Stimulated activated naive B cell treated with anti-CD40 and anti-IgM and Interleukin-4, amounts not matched to agents 10 μg/mL and 1 μg/mL and 100 μg/mL, for 72 hours (primary cell): ENCODE data around the gene FCHSD2.

Experiments
- ATAC-seq, 2 donors: fragments of 150-1000 bp; cut with Tn5 transposase; replicated peaks; 2 replicates each; pipeline ENCODE4 v1.10.0; 2021; ENCODE audit warnings: moderate library complexity in 1 of 2
- DNase-seq: peaks from one replicate; pipeline ENCODE4 v3.0.0; 2021
- H3K27ac Mint-ChIP-seq: one replicate; pipeline ENCODE4 v1.8.0; 2022; ENCODE audit warnings: mild to moderate bottlenecking, mixed read lengths
- H3K27me3 Mint-ChIP-seq, 2 donors: one replicate each; pipeline ENCODE4 v1.8.0; 2022; ENCODE audit warnings: mixed read lengths in 2 of 2
- H3K36me3 Mint-ChIP-seq, 2 donors: one replicate each; pipeline ENCODE4 v1.8.0; 2022; ENCODE audit warnings: mixed read lengths in 2 of 2, mild to moderate bottlenecking in 1 of 2
- H3K4me1 Mint-ChIP-seq, 2 donors: one replicate each; pipeline ENCODE4 v1.8.0; 2022; ENCODE audit warnings: mixed read lengths in 2 of 2, mild to moderate bottlenecking in 1 of 2
- H3K4me3 Mint-ChIP-seq, 2 donors: one replicate each; pipeline ENCODE4 v1.8.0; 2022; ENCODE audit warnings: mild to moderate bottlenecking in 2 of 2, mixed read lengths in 2 of 2, moderate library complexity in 1 of 2
- H3K9me3 Mint-ChIP-seq, 2 donors: one replicate each; pipeline ENCODE4 v1.8.0; 2022; ENCODE audit warnings: mixed read lengths in 2 of 2, mild to moderate bottlenecking in 1 of 2

Gene FCHSD2

GRCh38 chr11:73177380-73177777 is 35.3 kb upstream of the FCHSD2 start:
- DNase-seq, result no peak
- no peaks in the 10 kb centered on the region for H3K9me3 Mint-ChIP-seq

GRCh38 chr11:73176874-73177155 is 34.7 kb upstream of the FCHSD2 start:
- H3K4me1 Mint-ChIP-seq, result peaks cover 39 to 45% of the 10 kb centered on the region in 2 donors
- H3K36me3 Mint-ChIP-seq, result peaks cover 0 to 5% of the 10 kb centered on the region in 2 donors
- no peaks in the 10 kb centered on the region for H3K9me3 Mint-ChIP-seq
- H3K27ac Mint-ChIP-seq, result peak overlapping the region; percentile 16
- ATAC-seq, result no peak
- H3K4me3 Mint-ChIP-seq, result no peak overlapping the region
- DNase-seq, result no peak
- no peaks in the 10 kb centered on the region for H3K27me3 Mint-ChIP-seq

More at GRCh38 chr11:73177380-73177777, 35.3 kb upstream of the FCHSD2 start:
- ATAC-seq, result no peak
- no peak overlapping the region for H3K4me3 Mint-ChIP-seq
- no peaks in the 10 kb centered on the region for H3K27me3 Mint-ChIP-seq
- peak overlapping the region; percentile 83 for H3K27ac Mint-ChIP-seq
- peaks cover 39 to 45% of the 10 kb centered on the region in 2 donors for H3K4me1 Mint-ChIP-seq
- H3K36me3 Mint-ChIP-seq, result peaks cover 0 to 5% of the 10 kb centered on the region in 2 donors

- Mint-ChIP-seq H3K4me1 (peaks cover 41 to 50% of the 10 kb centered on the region in 2 donors), H3K27ac (peak overlapping the region; percentile 91), H3K36me3 (peaks cover 0 to 5% of the 10 kb centered on the region in 2 donors), H3K27me3 (no peaks in the 10 kb centered on the region), H3K9me3 (no peaks in the 10 kb centered on the region), H3K4me3 (peak overlapping the region in 1 of 2 donors; percentile 26)
- peak; percentile 62 to 66 for ATAC-seq
- DNase-seq, result no peak
Measured at GRCh38 chr11:73176145-73176873, 34.2 kb upstream of the FCHSD2 start.

- DNase-seq, result no peak
- Mint-ChIP-seq H3K27me3 (no peaks in the 10 kb centered on the region), H3K9me3 (no peaks in the 10 kb centered on the region), H3K27ac (peak overlapping the region; percentile 91), H3K36me3 (peaks cover 0 to 5% of the 10 kb centered on the region in 2 donors), H3K4me3 (peak overlapping the region in 1 of 2 donors; percentile 26), H3K4me1 (peaks cover 45 to 56% of the 10 kb centered on the region in 2 donors)
- no peak for ATAC-seq
Measured at GRCh38 chr11:73175551-73176144, 33.5 kb upstream of the FCHSD2 start.

GRCh38 chr11:73174495-73174791 is 32.3 kb upstream of the FCHSD2 start:
- Mint-ChIP-seq H3K4me1 (peaks cover 50 to 65% of the 10 kb centered on the region in 2 donors), H3K27me3 (no peaks in the 10 kb centered on the region), H3K4me3 (no peak overlapping the region), H3K27ac (peak overlapping the region; percentile 90), H3K36me3 (peaks cover 0 to 8% of the 10 kb centered on the region in 2 donors), H3K9me3 (no peaks in the 10 kb centered on the region)
- DNase-seq (no peak), ATAC-seq (no peak)

- DNase-seq (no peak), ATAC-seq (no peak)
- Mint-ChIP-seq H3K9me3 (no peaks in the 10 kb centered on the region), H3K4me3 (no peak overlapping the region), H3K27me3 (no peaks in the 10 kb centered on the region), H3K4me1 (peaks cover 52 to 70% of the 10 kb centered on the region in 2 donors), H3K27ac (peak overlapping the region; percentile 90), H3K36me3 (peaks cover 1 to 12% of the 10 kb centered on the region in 2 donors)
Measured at GRCh38 chr11:73173755-73174494, 31.8 kb upstream of the FCHSD2 start.

- ATAC-seq, result no peak
- Mint-ChIP-seq H3K4me3 (no peak overlapping the region), H3K36me3 (peaks cover 7 to 18% of the 10 kb centered on the region in 2 donors), H3K9me3 (no peaks in the 10 kb centered on the region), H3K4me1 (peaks cover 52 to 72% of the 10 kb centered on the region in 2 donors), H3K27me3 (no peaks in the 10 kb centered on the region), H3K27ac (no peak overlapping the region)
- DNase-seq, result no peak
Measured at GRCh38 chr11:73172992-73173656, 31.0 kb upstream of the FCHSD2 start.

GRCh38 chr11:73171436-73172161 is 29.5 kb upstream of the FCHSD2 start:
- H3K36me3 Mint-ChIP-seq, result peaks cover 10 to 23% of the 10 kb centered on the region in 2 donors
- no peak overlapping the region for H3K4me3 Mint-ChIP-seq
- no peak for ATAC-seq
- H3K27ac Mint-ChIP-seq, result no peak overlapping the region
- no peaks in the 10 kb centered on the region for H3K9me3 Mint-ChIP-seq
- no peaks in the 10 kb centered on the region for H3K27me3 Mint-ChIP-seq
- H3K4me1 Mint-ChIP-seq, result peaks cover 49 to 70% of the 10 kb centered on the region in 2 donors
- no peak for DNase-seq

GRCh38 chr11:73170140-73170539 is 28.0 kb upstream of the FCHSD2 start:
- Mint-ChIP-seq H3K4me3 (no peak overlapping the region), H3K9me3 (no peaks in the 10 kb centered on the region), H3K27me3 (no peaks in the 10 kb centered on the region), H3K36me3 (peaks cover 10 to 25% of the 10 kb centered on the region in 2 donors), H3K27ac (peak overlapping the region; percentile 73), H3K4me1 (peaks cover 43 to 65% of the 10 kb centered on the region in 2 donors)
- DNase-seq (no peak), ATAC-seq (no peak)

- H3K36me3 Mint-ChIP-seq, result peaks cover 10 to 24% of the 10 kb centered on the region in 2 donors
- no peaks in the 10 kb centered on the region for H3K9me3 Mint-ChIP-seq
- peaks cover 46 to 69% of the 10 kb centered on the region in 2 donors for H3K4me1 Mint-ChIP-seq
- no peak overlapping the region for H3K4me3 Mint-ChIP-seq
- no peaks in the 10 kb centered on the region for H3K27me3 Mint-ChIP-seq
- DNase-seq (no peak), ATAC-seq (no peak)
- H3K27ac Mint-ChIP-seq, result peak overlapping the region; percentile 63
Measured at GRCh38 chr11:73168925-73169579, 26.9 kb upstream of the FCHSD2 start.

GRCh38 chr11:73167363-73167954 is 25.3 kb upstream of the FCHSD2 start:
- Mint-ChIP-seq H3K36me3 (peaks cover 20 to 35% of the 10 kb centered on the region in 2 donors), H3K4me1 (peaks cover 55 to 82% of the 10 kb centered on the region in 2 donors), H3K9me3 (peaks cover 2 to 3% of the 10 kb centered on the region in 2 donors), H3K4me3 (no peak overlapping the region), H3K27me3 (no peaks in the 10 kb centered on the region), H3K27ac (peak overlapping the region; percentile 20)
- ATAC-seq (peak; percentile 44 to 51), DNase-seq (no peak)

GRCh38 chr11:73164803-73165540 is 22.9 kb upstream of the FCHSD2 start:
- Mint-ChIP-seq H3K27ac (peak overlapping the region; percentile 72), H3K36me3 (peaks cover 27 to 47% of the 10 kb centered on the region in 2 donors), H3K4me1 (peaks cover 58 to 87% of the 10 kb centered on the region in 2 donors), H3K9me3 (peaks cover 2 to 4% of the 10 kb centered on the region in 2 donors), H3K27me3 (no peaks in the 10 kb centered on the region), H3K4me3 (peak overlapping the region in 1 of 2 donors; percentile 46)
- ATAC-seq (peak; percentile 57 to 59), DNase-seq (no peak)
